ENCODE measurements around the gene PKDREJ. TPM values are rescaled to one million over a fixed set of nuclear protein-coding genes. Genes with fewer than 3 reads are reported as not detected.

Gene PKDREJ
- total RNA-seq, 1 donor = not detected

- Histone ChIP-seq H4K20me1 (ENCODE audit: insufficient read depth, low read length) (no peaks in the 10 kb centered on the region), H3K36me3 (ENCODE audit: insufficient read depth, low read length) (peaks cover 27% of the 10 kb centered on the region), H3K9me3 (ENCODE audit: low read depth, low read length) (no peaks in the 10 kb centered on the region), H3K4me3 (ENCODE audit: insufficient read depth, low read length) (peak overlapping the region; percentile 90), H3K79me2 (ENCODE audit: insufficient read depth, low read length) (peaks cover 44% of the 10 kb centered on the region), H3K27me3 (ENCODE audit: insufficient read depth, low read length) (no peaks in the 10 kb centered on the region), H2AFZ (ENCODE audit: low read length) (peak overlapping the region; percentile 95), H3K27ac (ENCODE audit: low read depth, low read length) (peak overlapping the region; percentile 77), H3K4me1 (ENCODE audit: insufficient read depth, low read length) (peaks cover 20% of the 10 kb centered on the region), H3K4me2 (ENCODE audit: insufficient read depth, low read length) (peak overlapping the region; percentile 92)
- no peak for TF ChIP-seq CTCF (IDR thresholded peaks at IDR 0.05; ENCODE audit: extremely low read depth, low read depth, low read length)
- peak; percentile 87 for DNase-seq (ENCODE audit: insufficient read length, low spot score, missing footprints)
Observed at GRCh38 chr22:46297151-46297812, 34.1 kb upstream of the PKDREJ start.

DNA sequence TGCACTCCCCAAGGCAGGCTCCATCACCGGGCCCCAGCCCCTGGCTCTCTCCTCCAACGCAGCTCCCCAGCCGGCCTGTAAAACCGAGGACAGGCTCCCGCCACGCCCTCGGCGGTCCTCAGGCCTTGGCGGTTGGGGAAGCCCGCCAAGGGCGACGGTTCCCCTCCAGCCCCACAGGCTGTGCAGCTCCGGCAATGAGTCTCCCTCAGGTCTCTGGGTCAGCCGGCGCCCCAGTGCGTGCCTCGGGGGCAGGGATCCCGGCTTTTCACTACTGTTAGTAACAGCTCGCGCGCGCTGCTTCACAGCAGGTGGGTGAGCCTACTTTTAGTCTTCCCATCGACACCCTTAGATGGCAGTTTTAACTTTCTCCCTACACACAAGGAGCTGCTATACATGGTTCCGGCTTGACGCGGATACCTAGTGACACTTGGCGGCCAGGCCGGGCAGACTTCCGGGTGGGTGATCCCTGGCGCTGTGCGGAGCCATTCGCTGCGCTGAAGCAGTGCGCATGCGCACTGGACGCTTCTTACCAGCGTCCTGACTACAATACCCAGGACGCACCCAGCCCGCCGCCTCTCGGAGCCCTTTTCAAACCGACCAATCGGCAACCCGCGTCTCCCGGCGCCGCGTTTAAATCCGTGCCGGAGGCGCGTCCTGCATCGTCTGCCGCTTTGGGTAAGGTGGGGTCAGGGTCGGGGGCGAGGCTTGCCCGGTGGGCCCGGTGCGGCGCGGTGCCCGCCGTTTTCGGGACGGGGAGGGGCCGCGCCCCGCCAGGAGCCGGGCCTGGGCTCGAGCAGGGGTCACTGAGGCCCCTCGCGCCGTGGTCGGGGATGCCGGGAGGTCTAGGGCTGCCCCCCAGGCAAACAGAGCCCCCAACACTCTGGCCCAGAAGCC lies 33.4 kb upstream of the PKDREJ start, which contains the start of gene GTSE1:
TSS of gene GTSE1 (plus strand) at position 614 of the 894 bp plus-strand sequence. CDS start 531 bp downstream, outside the sequence.
- TF ChIP-seq CTCF (IDR thresholded peaks at IDR 0.05; ENCODE audit: extremely low read depth, low read depth, low read length) = peak; percentile 14

DNA sequence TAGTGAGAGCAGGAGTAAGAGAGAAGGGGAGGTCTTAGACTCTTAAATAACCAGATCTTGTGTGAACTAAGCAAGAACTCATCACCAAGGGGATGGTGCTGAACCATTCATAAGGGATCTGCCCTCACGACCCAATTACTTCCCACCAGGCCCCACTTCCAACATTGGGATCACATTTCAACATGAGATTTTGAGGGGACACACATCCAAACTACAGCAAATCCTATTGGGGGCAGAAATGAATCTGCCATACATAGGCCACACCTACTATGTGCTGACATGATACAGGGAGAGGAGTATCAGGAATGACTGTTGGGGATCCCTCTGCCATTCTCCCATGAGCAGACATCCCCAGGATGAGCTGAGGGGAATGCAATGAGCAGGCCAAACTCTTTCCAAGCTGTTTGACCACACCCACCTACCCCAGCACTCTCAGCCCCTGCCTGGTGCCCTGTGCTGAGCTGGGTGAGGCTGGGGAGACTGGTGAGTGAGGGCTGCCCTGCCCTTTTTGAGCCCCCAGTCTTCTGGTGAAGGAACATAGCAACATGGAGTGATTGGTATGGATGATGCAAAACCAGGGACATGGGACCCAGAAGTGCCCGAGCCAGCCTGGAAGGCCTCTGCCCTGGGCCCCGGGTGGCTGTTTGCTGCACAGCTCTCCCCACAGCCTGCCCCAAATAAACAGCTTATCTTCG lies 32.3 kb upstream of the PKDREJ start:
- no peaks in the 10 kb centered on the region for H3K27me3 ChIP-seq (ENCODE audit: insufficient read depth, low read length)
- peak; percentile 85 for DNase-seq (ENCODE audit: insufficient read length, low spot score, missing footprints)
- H3K27ac ChIP-seq (ENCODE audit: low read depth, low read length) = peak overlapping the region; percentile 77
- peaks cover 25% of the 10 kb centered on the region for H3K36me3 ChIP-seq (ENCODE audit: insufficient read depth, low read length)
- H3K79me2 ChIP-seq (ENCODE audit: insufficient read depth, low read length) = peaks cover 31% of the 10 kb centered on the region
- peak overlapping the region; percentile 92 for H3K4me2 ChIP-seq (ENCODE audit: insufficient read depth, low read length)
- H4K20me1 ChIP-seq (ENCODE audit: insufficient read depth, low read length) = no peaks in the 10 kb centered on the region
- H3K4me3 ChIP-seq (ENCODE audit: insufficient read depth, low read length) = peak overlapping the region; percentile 90
- H2AFZ ChIP-seq (ENCODE audit: low read length) = peak overlapping the region; percentile 98
- H3K4me1 ChIP-seq (ENCODE audit: insufficient read depth, low read length) = peaks cover 20% of the 10 kb centered on the region
- no peaks in the 10 kb centered on the region for H3K9me3 ChIP-seq (ENCODE audit: low read depth, low read length)
- TF ChIP-seq CTCF (IDR thresholded peaks at IDR 0.05; ENCODE audit: extremely low read depth, low read depth, low read length) = no peak

More for the DNA sequence above, 33.4 kb upstream of the PKDREJ start, which contains the start of gene GTSE1:
- Histone ChIP-seq H3K27ac (ENCODE audit: low read depth, low read length) (peak within 1 kb of the TSS; percentile 77), H4K20me1 (ENCODE audit: insufficient read depth, low read length) (no peaks in the 10 kb centered on the region), H3K36me3 (ENCODE audit: insufficient read depth, low read length) (peaks cover 33% of the 10 kb centered on the region), H3K9me3 (ENCODE audit: low read depth, low read length) (no peaks in the 10 kb centered on the region), H2AFZ (ENCODE audit: low read length) (peak within 1 kb of the TSS; percentile 98), H3K4me2 (ENCODE audit: insufficient read depth, low read length) (peak within 1 kb of the TSS; percentile 92), H3K27me3 (ENCODE audit: insufficient read depth, low read length) (no peaks in the 10 kb centered on the region), H3K4me3 (ENCODE audit: insufficient read depth, low read length) (peak within 1 kb of the TSS; percentile 90), H3K79me2 (ENCODE audit: insufficient read depth, low read length) (peaks cover 39% of the 10 kb centered on the region), H3K4me1 (ENCODE audit: insufficient read depth, low read length) (peaks cover 20% of the 10 kb centered on the region)
- DNase-seq (ENCODE audit: insufficient read length, low spot score, missing footprints) = peak; percentile 100

Measured in osteoblast (primary cell).